ENCODE measurements around the gene SAMD10.
"Not testable (repeated sequence)": the region's sequence is repeated elsewhere in the genome, so short reads cannot be mapped to it uniquely, and the experiment has no call there.

SAMD10 gene

GRCh38 chr20:64000906-64001305, 21.5 kb upstream of the SAMD10 start:
- no peak for DNase-seq

- DNase-seq: no peak
These were observed 3.5 kb upstream of the SAMD10 start for GRCh38 chr20:63982937-63983336.

GRCh38 chr20:63980806-63981728, 1.6 kb upstream of the SAMD10 start, which contains the start of gene PRPF6:
TSS of gene PRPF6 (plus strand) at chr20:63981132. CDS start at chr20:63981246, 114 bp downstream.
- peak; percentile 91 to 94 for DNase-seq

- DNase-seq: peak in 1 of 2 experiments; percentile 20
These were observed 919 bp upstream of the SAMD10 start for GRCh38 chr20:63980317-63980805.

GRCh38 chr20:63979229-63979556, 249 bp downstream of the SAMD10 start:
- no peak for DNase-seq

- no peak for DNase-seq
These were observed 868 bp downstream of the SAMD10 start for GRCh38 chr20:63978319-63979228.

GRCh38 chr20:63977739-63978276, 1.6 kb downstream of the SAMD10 start:
- DNase-seq: peak; percentile 41 to 52

GRCh38 chr20:63976980-63977738, 2.3 kb downstream of the SAMD10 start:
- DNase-seq: no peak

- DNase-seq: not testable (repeated sequence)
These were observed 2.9 kb downstream of the SAMD10 start for GRCh38 chr20:63976511-63976910.

- no peak for DNase-seq
These were observed 4.8 kb downstream of the SAMD10 start for GRCh38 chr20:63974402-63975200.

GRCh38 chr20:63973636-63974401, 5.6 kb downstream of the SAMD10 start:
- peak; percentile 72 for DNase-seq

GRCh38 chr20:63973160-63973479, 6.3 kb downstream of the SAMD10 start:
- no peak for DNase-seq

- no peak for DNase-seq
These were observed 6.9 kb downstream of the SAMD10 start for GRCh38 chr20:63972312-63973159.

- not testable (repeated sequence) for DNase-seq
These were observed 7.5 kb downstream of the SAMD10 start for GRCh38 chr20:63971960-63972311.

GRCh38 chr20:63970714-63971431, 8.6 kb downstream of the SAMD10 start:
- no peak for DNase-seq

- DNase-seq: peak; percentile 60
These were observed 9.4 kb downstream of the SAMD10 start, which contains the start of gene ZNF512B for GRCh38 chr20:63969838-63970713. TSS of gene ZNF512B (minus strand) at chr20:63969930. CDS start at chr20:63967950, 1,980 bp downstream.

GRCh38 chr20:63968928-63969760, 10.3 kb downstream of the SAMD10 start:
- DNase-seq: no peak
